ENCODE data around the gene SCNN1B. TPM values are rescaled to one million over a fixed set of nuclear protein-coding genes. Genes with fewer than 3 reads are reported as not detected.

Gene SCNN1B
- total RNA-seq, 1 experiment from 2014 or later = 2.5 TPM

DNA sequence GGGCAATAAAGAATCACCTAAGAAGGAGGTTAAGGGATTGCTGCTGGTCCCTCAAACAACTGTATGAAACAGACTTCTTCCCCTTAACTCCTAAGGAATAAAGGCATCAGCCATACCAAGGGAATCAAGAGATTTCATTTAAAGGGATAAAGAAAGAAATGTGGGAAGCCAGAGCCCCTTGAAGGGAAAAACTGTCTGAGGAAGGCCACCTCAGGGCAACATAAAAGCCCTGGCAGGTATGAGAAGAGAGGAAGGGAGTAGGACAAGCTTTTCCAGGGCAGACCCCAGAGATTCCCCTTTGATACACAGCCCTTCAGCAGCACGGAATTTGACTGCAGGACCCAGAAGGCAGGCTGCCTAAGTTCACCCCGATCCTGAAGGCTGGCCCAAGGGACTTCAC, 107.4 kb downstream of the SCNN1B start:
- Histone ChIP-seq H3K4me1 (ENCODE audit: insufficient read depth, low read length, poor library complexity, severe bottlenecking) (no peaks in the 10 kb centered on the region), H3K9me3 (ENCODE audit: low read depth, low read length, poor library complexity, severe bottlenecking) (no peaks in the 10 kb centered on the region), H3K27ac (ENCODE audit: low read depth, low read length, poor library complexity, severe bottlenecking) (no peak overlapping the region), H3K36me3 (ENCODE audit: insufficient read depth, low read length, poor library complexity, severe bottlenecking) (peaks cover 49% of the 10 kb centered on the region), H3K4me3 (ENCODE audit: low read depth, low read length, poor library complexity, severe bottlenecking) (no peak overlapping the region), H3K27me3 (replicated peaks; ENCODE audit: insufficient read depth, low read depth, low read length, poor library complexity) (no peaks in the 10 kb centered on the region)
- ChIA-PET CTCF (interaction anchor here (1.0 kb wide), 1 partner anchor 25 kb away, joined by 4 read pairs; no protein-coding TSS in a partner anchor), POLR2A (ENCODE audit: low non-redundant PET) (no interaction called here)
- no peak for TF ChIP-seq EZH2 (IDR thresholded peaks at IDR 0.05; ENCODE audit: borderline replicate concordance, low read depth, low read length, poor library complexity, severe bottlenecking)
- TF ChIP-seq, protein P1, sequence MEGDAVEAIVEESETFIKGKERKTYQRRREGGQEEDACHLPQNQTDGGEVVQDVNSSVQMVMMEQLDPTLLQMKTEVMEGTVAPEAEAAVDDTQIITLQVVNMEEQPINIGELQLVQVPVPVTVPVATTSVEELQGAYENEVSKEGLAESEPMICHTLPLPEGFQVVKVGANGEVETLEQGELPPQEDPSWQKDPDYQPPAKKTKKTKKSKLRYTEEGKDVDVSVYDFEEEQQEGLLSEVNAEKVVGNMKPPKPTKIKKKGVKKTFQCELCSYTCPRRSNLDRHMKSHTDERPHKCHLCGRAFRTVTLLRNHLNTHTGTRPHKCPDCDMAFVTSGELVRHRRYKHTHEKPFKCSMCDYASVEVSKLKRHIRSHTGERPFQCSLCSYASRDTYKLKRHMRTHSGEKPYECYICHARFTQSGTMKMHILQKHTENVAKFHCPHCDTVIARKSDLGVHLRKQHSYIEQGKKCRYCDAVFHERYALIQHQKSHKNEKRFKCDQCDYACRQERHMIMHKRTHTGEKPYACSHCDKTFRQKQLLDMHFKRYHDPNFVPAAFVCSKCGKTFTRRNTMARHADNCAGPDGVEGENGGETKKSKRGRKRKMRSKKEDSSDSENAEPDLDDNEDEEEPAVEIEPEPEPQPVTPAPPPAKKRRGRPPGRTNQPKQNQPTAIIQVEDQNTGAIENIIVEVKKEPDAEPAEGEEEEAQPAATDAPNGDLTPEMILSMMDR (conservative IDR thresholded peaks at IDR 0.05; ENCODE audit: low read depth, low read length) = no peak
- intact Hi-C loops (cut with micrococcal nuclease; ENCODE audit: unreplicated experiment) = no loop called here
- BruUV-seq (replicated peaks) = no TSS peak
- DNase-seq (ENCODE audit: low spot score) = no peak

DNA sequence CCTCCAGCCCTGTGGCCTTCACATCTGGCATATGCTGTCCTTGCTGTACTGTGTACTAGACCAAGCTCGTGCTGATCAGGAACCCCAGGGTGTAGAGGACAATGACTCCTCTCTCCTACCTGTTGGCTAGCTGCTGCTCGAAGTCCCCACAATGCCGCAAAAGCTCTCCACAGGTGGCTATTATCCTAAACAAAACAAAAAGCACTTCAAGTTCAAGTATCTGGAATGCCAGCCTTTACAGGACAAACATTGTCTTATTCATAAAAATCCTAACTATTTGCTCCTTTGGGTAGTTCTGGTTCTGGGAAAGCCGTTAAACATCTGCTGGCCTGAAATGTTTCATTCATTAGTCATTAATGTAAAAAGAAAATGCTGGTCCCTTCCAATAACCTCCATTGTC, 108.1 kb downstream of the SCNN1B start:
- Histone ChIP-seq H3K36me3 (ENCODE audit: insufficient read depth, low read length, poor library complexity, severe bottlenecking) (peaks cover 50% of the 10 kb centered on the region), H3K4me1 (ENCODE audit: insufficient read depth, low read length, poor library complexity, severe bottlenecking) (no peaks in the 10 kb centered on the region), H3K9me3 (ENCODE audit: low read depth, low read length, poor library complexity, severe bottlenecking) (no peaks in the 10 kb centered on the region), H3K27me3 (replicated peaks; ENCODE audit: insufficient read depth, low read depth, low read length, poor library complexity) (no peaks in the 10 kb centered on the region), H3K27ac (ENCODE audit: low read depth, low read length, poor library complexity, severe bottlenecking) (no peak overlapping the region), H3K4me3 (ENCODE audit: low read depth, low read length, poor library complexity, severe bottlenecking) (no peak overlapping the region)
- POLR2A ChIA-PET (ENCODE audit: low non-redundant PET) = no interaction called here
- no peak for TF ChIP-seq EZH2 (IDR thresholded peaks at IDR 0.05; ENCODE audit: borderline replicate concordance, low read depth, low read length, poor library complexity, severe bottlenecking)
- TF ChIP-seq, protein P1 (conservative IDR thresholded peaks at IDR 0.05; ENCODE audit: low read depth, low read length) = no peak
- no peak for DNase-seq (ENCODE audit: low spot score)
- intact Hi-C loops (cut with micrococcal nuclease; ENCODE audit: unreplicated experiment) = no loop called here
- no TSS peak for BruUV-seq (replicated peaks)
- CTCF ChIA-PET = no interaction called here

DNA sequence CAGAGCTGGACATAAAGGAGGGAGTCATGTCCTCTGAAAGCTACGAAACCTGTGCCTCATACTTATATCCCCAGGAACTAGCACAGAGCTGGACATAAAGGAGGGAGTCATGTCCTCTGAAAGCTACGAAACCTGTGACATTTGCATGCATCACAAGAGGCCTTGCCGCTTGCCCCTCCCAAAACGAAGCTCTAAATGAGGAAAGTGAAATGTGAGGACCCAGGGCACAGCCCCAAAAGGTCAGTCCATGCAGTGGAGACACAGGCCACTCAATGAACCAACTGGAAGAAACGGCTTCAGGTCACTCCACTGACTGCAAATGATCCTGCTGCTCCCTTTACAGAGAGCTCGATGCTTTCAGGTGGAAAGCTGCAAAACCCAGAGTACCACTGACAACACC, 112.6 kb downstream of the SCNN1B start:
- intact Hi-C loops (cut with micrococcal nuclease; ENCODE audit: unreplicated experiment) = no loop called here
- DNase-seq (ENCODE audit: low spot score) = no peak
- no peaks in the 10 kb centered on the region for H3K27me3 ChIP-seq (replicated peaks; ENCODE audit: insufficient read depth, low read depth, low read length, poor library complexity)
- no peak overlapping the region for H3K4me3 ChIP-seq (ENCODE audit: low read depth, low read length, poor library complexity, severe bottlenecking)
- ChIA-PET POLR2A (ENCODE audit: low non-redundant PET) (no interaction called here), CTCF (no interaction called here)
- peaks cover 51% of the 10 kb centered on the region for H3K36me3 ChIP-seq (ENCODE audit: insufficient read depth, low read length, poor library complexity, severe bottlenecking)
- TF ChIP-seq, protein P1 (conservative IDR thresholded peaks at IDR 0.05; ENCODE audit: low read depth, low read length) = no peak
- H3K4me1 ChIP-seq (ENCODE audit: insufficient read depth, low read length, poor library complexity, severe bottlenecking) = no peaks in the 10 kb centered on the region
- H3K9me3 ChIP-seq (ENCODE audit: low read depth, low read length, poor library complexity, severe bottlenecking) = no peaks in the 10 kb centered on the region
- BruUV-seq (replicated peaks) = no TSS peak
- H3K27ac ChIP-seq (ENCODE audit: low read depth, low read length, poor library complexity, severe bottlenecking) = no peak overlapping the region
